NK-92 (cell line): ENCODE measurements around the gene TARP.

Source experiments
- DNase-seq: peaks from one replicate; lab custom pipeline; 2025; ENCODE audit not compliant: unreplicated experiment; lab: John Stamatoyannopoulos, UW

The TARP gene

DNA sequence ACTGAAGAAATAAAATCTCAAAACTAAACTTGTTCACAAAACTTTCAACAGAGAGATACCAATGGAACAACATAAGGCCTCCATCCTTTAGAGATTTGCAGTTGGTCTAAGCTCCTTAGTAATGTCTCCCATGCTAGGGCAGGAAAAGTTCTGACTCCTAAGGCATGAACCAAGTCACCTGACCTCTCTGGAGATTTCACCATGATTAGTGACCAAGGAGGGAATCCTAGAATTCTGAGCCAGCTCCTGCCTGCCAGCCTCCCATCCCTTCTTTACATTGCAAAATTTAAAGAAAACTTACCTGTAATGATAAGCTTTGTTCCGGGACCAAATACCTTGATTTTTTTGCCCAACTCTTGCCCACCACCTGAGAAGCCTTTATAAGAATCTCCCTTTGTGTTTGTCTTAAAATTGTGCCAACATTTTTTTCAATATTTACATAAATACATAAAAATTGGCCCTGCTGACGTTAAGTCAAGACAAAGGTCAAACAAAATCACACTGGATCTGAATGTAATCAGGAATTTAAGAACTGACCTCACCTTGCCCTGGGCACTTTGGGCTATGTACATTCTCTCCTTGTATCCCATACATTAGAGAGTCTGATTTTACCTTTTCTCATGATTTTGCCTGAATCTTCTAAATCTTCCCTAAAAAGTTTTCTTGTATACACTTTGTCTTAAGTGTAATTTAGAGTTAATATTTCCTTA is at the start of gene TARP:
TARP (minus strand) TSS at position 351 of the 710 bp plus-strand sequence.
- DNase-seq, result no peak

DNA sequence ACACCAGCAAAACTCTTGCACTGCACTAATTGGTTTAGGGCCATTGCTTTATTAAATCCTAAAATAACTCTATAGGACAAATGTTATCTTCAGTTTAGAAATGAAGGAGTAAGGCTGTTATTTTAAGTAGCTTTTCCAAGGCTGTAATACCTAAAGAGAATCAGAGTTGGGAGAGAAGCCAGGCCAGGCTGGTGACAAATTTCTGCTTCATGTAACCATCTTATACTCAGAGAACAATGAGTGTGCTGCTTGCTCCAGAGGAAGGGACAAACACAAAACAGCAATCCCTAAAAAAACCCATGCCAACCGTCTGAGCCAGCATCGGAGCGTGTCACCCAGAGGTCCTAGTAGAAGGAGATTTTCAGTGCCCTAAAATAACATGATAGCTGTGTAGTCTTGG is 49.7 kb upstream of the TARP start:
- no peak for DNase-seq

DNA sequence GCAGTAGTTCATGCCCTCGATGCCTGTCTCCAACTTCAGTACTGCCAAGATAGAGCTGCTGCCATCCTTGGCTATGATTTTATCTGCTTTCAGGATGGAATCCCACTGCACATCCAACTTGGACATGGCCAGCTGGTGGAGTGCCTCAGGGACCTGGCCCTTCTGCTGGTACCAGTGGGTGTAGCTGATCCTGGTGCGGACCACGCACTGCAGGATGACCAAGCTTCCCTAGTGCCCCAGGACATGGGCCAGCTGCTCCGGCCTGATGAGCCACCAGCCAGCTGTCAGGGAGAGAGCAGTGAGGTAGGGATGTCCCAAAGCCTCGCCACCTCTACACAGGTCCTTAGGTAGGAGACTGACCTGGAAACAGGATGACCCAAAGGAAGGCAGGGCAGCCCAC is 49.0 kb upstream of the TARP start:
- no peak for DNase-seq

DNA sequence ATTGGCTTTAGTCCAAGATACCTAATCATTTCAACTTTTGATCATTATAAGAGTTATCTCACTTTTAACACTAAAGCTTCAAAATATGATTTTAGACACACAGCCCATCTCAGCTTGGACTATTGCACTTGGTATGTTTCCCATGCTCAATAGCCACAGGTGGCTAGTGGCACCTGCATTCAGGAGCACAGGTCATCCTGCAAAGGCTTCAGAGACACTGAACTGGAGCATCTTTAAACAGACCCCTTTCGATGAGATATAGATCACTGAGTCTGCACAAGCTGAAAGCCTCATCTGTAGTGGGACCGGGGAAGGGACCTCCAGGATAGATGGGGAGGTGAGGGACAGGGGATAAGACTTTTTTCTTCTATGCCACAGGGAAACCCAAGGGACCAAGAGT is 48.5 kb upstream of the TARP start:
- no peak for DNase-seq

GRCh38 chr7:38321515-38321944 is 48.1 kb upstream of the TARP start:
- no peak for DNase-seq

DNA sequence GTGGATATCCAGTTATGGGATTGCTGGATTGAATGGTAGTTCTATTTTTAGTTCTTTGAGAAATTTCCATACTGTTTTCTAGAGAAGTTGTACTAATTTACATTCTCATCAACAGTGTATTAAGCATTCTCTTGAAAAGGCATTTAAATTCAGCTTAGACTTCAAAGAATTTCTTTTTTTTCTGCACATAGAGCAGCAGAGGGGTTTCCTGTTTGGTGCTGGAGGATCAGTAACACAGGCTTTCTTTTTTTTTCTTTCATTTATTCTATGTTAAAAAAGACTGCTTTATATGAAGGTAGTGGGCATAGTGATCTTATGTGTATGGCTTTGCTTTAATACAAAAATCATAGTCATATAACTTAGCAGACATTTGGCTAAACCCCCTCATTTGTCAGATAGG is 47.6 kb upstream of the TARP start:
- no peak for DNase-seq

- DNase-seq, result no peak
These were observed 46.4 kb upstream of the TARP start for GRCh38 chr7:38319873-38320272.

DNA sequence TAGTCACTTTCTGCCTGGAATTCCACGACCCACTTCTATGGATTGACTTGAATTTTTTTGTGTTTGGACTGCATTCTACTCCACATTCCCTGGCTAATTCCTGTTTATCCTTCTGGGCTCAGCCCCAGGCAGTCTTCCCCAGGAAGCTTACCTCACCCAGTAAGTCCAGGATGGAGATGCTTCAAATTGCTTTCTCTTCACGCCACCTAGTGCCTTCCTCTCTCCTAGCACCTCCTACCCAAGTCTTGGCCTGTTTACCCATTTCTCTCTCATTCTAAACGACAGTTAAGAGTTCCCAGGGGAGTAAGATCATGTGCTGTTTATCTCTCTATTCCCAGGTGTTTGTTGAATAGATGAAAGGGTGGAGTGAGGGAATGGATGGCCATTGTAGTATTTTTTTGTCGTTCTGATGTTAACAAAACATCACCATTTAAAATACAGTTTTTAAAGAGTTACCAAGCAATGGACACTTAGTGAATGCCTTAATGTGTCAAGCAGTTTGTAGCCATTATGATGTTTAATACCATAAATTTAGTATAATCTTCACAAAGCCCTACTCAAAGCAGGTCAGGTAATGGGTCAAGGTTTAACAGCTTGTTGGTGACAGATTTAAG is 45.5 kb upstream of the TARP start:
- no peak for DNase-seq

- DNase-seq, result no peak
These were observed 44.8 kb upstream of the TARP start for GRCh38 chr7:38318241-38318640.

DNA sequence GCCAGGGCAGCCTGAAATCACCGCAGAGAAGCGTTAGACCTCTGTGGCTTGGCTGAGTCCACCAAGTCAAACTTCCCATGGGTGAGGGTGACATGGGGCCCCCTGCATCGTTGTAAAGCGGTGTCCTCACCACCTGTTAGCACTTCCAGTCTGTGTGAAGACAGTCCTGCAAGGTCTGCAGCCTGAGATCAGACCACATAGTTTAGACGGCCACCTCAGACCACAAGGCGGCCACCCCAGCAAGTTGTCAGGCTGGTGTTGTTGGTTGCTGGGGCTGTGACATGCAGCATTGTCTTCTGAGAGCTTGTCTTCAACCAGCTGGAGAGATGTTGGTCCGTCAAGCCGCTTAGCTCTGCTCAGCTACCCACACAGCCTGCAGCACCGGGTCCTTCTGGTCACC is 44.1 kb upstream of the TARP start:
- DNase-seq, result no peak

DNA sequence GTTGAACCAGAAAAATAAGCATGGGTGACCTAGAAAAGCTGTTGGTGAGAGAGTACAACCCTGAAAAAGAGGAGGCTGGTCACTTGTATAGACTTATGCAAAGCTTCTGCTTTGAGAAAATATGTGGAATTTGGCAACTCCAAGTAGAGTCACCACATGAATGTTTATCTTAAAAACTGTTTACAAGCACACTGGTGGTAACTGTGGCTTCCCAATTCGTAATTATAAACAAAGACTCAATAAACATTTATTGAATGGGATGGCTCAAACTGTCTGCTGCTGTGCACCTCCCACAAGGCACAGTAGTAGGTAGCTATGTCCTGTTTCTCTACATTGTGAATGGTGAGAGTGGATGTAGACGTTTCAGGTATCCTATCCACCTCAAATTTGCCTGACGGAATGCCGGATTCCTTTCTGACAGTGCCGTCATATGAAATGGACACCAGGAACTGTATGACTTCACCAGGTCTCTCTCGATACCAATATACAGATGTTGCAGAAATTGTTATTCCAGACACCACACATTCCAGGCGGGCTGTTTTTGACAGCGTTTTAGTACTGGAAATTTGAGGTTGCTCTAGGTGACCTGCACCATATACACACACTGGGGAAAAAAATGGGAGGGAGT is 43.4 kb upstream of the TARP start:
- DNase-seq, result no peak

DNA sequence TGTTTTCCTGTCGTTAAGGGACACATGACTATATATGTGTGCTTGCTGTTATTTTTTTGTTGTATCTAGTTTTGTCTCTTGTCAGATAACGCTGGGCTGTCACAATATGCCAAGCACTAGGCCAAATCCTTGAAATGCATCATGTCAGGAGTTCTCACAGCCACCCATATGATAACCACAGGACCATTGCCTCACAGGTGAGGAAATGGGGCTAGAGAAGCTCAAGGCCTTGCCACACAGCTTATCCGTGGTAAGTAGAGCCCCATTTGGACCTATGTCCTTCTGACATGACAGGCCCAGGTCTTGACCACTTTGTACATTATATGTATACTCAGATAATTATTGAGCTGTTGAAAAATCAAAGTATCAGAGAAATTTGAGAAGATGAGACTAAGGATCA is 42.0 kb upstream of the TARP start:
- DNase-seq, result no peak

DNA sequence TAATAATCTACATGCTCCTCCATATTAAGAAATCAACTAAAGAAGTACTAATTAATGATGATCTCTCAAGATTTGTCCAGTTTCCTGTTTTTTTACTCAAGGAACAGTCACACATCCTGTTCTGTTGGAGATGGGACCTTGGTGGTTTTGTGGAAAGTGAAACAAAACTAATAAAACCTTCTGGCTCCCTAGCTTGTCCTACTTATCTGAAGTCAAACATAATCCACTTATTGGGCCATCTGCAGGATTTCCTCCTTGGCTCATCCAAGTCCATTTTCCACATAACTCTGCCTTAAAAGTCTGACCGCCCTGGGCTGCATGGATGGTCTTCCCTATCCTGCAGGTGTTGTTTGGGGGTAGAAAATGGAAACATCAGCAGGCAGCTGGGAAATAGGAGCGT is 39.4 kb upstream of the TARP start:
- no peak for DNase-seq

DNA sequence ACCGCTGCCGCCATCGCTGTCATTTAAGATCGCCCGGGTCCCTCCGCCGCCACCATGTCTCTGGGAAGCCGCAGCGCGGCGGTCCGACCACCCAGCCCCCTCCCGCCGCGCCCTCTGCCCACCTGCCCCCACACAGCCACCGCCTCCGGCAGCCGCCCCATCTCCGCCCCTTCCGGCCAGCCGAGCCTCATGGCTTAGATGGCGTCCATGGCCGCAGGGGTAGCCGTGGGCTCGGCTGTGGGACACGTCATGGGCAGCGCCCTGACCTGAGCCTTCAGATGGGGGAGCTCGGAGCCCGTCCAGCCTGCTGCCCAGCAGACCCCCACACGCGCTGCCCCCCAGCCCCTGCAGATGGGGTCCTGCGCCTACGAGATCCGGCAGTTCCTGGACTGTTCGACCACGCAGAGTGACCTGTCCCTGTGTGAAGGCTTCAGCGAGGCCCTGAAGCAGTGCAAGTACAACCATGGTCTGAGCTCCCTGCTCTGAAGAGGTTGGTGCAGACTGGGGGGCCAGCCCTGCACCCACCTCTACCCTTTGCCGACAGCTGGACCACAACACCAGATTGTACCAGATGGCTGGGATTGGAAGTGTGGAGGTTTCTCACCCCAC is 38.0 kb upstream of the TARP start:
- DNase-seq, result no peak

GRCh38 chr7:38310591-38311101 is 37.2 kb upstream of the TARP start:
- no peak for DNase-seq

GRCh38 chr7:38309555-38309954 is 36.1 kb upstream of the TARP start:
- DNase-seq, result no peak

GRCh38 chr7:38308140-38308539 is 34.7 kb upstream of the TARP start:
- DNase-seq, result no peak

DNA sequence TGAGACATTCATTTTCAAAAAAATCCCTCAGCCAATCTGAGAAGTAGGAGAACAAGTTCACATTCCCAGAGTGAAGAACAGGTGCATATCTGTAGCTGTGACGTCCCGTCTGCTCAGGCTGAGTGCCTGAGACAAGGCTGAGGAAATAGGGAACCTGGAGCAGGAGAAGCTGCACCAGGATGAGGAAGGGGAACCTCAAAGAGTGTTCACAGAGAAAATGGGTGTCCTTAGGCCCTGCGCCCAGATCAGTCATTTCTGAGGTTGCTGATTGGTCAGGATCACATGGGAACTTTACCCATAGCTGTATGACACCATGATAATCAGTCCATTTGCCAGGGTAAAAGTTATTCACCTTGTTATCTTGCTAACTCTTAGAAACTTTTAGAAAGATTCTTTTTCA is 34.2 kb upstream of the TARP start:
- no peak for DNase-seq

GRCh38 chr7:38306914-38307313 is 33.5 kb upstream of the TARP start:
- no peak for DNase-seq

GRCh38 chr7:38306171-38306570 is 32.7 kb upstream of the TARP start:
- DNase-seq, result no peak

- DNase-seq, result no peak
These were observed 30.4 kb upstream of the TARP start for GRCh38 chr7:38303866-38304265.

DNA sequence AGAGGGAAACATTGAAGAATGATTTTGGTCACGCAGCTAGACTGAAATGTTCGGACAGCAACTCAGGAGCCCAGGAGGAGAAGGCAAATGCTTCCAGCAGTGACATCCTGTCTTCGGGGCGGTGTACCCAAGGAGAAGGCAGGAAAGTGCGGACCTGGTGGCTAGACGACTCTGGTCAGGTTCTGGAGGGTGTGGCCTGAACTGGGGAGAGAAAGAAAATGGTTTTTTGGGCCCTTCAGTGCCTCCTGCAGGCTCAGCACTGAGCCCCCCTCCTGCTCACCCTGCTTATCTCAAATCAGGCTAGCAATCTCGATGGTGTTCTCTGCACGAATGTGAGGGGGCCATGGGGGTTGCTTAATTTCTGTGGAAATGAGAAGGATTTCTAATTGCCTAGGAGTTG is 26.7 kb upstream of the TARP start:
- no peak for DNase-seq
